ENCODE results near the gene RAN.
A peak's percentile ranks its signal among the peaks of the same experiment; 100 is the strongest.
"Not testable (repeated sequence)": the region's sequence is repeated elsewhere in the genome, so short reads cannot be mapped to it uniquely, and the experiment has no call there.

The RAN gene

GRCh38 chr12:130878193-130879185, 6.6 kb downstream of the RAN start:
- no peak for DNase-seq (ENCODE audit: low spot score)

- no peak for DNase-seq (ENCODE audit: low spot score)
Observed at GRCh38 chr12:130879212-130879686, 7.4 kb downstream of the RAN start.

DNA sequence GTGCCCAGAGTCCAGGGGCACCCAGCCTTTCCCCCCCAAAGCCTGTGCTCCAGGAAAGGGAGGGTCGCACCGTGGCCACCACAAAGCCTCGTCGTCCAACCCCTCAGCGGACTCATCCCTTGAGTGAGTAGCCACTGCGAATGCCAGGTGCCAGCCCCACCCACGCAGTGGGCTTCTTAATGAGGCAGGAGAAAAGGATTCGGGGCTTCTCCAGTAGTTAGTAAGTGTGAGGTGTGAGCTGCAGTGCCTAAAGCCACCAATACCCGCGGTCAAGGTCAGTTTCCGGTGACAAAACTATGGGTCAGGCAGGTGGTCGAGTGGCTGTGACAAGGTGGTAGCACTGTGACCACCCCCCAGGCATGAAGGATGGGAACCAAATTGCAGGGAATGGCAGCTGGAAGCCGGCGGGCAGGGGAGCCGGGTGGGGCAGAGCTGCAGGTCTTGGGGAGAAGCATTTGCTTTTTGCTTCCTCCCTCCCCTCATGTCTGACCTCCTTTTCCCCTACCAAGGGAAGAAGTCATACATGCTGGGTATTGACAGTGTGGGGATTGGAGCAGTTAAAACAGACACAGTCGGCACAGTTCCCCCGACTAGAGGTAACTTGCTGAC, 8.0 kb downstream of the RAN start:
- DNase-seq (ENCODE audit: low spot score), result peak; percentile 22

DNA sequence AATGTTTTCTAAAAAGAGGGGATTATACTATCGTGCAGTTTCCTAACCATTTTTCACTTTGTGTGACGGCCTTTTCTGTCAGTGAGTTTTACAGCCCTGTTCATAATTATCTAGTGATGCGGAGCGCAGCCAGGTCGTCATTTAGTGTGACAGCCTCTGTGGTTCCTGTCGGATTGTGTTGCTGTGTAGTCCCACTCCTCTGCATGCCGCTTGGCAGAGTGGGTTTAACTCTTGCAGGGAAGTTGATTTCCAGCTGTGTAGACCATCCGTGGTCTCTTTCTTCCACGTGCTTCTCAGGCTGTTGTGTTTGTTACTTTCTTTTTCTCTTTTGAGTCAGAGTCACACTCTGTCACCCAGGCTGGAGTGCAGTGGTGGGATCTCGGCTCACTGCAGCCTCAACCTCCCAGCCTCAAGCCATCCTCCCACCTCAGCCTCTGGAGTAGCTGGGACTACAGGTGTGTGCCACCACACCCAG, 8.6 kb downstream of the RAN start:
- DNase-seq (ENCODE audit: low spot score), result peak; percentile 17

DNA sequence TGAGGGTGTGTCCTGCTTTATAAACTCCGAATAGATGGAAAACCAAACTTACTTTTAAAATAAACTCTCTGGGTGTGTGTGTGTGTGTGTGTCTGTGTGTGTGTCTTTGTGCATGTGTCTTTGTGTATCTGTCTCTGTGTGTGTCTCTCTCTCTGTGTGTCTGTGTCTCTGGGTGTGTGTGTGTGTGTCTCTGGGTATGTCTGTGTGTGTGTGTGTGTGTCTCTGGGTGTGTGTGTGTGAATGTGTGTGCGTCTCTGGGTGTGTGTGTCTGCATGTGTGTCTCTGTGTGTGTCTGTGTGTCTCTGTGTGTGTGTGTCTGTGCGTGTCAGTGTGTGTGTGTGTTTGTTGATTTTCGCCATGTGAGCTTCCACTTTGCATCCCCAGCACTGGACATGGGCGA, 9.2 kb downstream of the RAN start:
- DNase-seq (ENCODE audit: low spot score), result no peak

- DNase-seq (ENCODE audit: low spot score), result no peak
Observed at GRCh38 chr12:130881548-130881947, 9.7 kb downstream of the RAN start.

DNA sequence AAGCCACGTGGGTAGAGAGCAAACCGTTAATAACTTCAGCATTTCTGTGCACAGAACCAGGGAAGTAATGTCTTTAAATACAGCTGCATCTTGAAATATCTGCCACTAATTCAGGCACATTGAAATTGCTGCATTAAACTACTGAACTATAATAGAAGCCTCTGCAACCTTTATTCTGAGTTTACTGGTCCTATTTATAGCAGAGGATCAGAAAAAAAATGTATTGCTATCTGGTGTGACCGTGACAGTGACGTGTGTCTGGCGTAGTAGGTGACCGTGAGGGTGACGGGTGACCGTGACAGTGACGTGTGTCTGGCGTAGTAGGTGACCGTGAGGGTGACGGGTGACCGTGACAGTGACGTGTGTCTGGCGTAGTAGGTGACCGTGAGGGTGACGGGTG, 15.3 kb downstream of the RAN start:
- DNase-seq (ENCODE audit: low spot score), result not testable (repeated sequence)

DNA sequence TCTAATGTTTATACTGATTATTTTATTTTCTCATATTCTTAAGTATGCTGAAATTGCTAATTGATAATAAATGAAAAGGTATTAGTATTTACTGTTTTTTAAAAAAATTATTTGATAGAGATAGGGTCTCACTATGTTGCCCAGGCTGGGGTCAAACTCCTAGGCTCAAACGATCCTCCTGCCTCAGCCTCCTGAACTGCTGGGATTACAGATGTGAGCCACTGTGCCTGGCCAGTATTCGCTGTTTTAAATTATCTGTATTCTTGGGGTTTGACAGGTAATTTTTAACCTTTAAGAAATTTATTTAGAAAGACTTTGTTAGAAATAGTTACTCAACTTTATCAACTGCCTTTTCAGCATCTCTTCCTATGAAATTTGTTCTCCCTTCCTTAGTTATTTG, 32.2 kb downstream of the RAN start:
- no peak for DNase-seq (ENCODE audit: low spot score)

GRCh38 chr12:130904936-130905455, 33.1 kb downstream of the RAN start:
- DNase-seq (ENCODE audit: low spot score), result not testable (repeated sequence)

DNA sequence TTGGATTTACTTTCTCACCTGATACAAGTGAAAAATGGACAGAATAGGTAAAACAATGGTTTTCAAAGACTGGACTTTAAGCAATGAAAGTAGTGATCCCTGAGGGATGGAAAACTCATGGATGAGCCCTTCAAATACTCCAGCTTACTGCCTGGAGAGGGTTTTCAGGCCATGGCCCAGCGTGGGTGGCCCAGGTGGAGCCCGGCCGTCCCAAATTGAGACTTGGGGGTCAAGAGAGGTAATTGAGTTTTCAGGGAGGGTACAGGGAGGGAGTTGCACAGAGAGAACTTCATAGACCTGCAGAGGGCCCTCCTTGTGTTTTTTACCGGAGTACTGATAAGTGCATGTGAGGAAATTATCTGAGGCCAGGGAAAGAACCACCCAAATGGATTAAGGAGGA, 37.2 kb downstream of the RAN start:
- DNase-seq (ENCODE audit: low spot score), result no peak

DNA sequence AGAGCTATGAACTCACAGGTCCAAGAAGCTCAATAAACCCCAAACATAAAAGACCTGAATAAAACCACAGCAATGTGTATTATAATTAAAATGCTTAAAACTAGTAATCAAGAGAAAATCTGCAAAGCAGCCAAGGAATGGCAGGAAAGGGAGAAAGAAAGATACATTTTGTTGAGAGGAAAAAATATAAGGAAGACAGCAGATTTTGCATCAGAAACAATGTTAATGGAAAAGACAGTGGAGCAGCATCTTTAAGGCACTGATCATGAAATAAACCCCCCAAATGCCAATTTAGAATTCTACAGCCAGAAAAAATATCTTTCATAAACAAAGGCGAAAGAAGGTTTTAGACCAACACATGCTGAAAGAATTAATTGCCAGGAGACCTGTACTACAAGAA, 39.3 kb downstream of the RAN start:
- DNase-seq (ENCODE audit: low spot score), result no peak

GRCh38 chr12:130911933-130912332, 40.1 kb downstream of the RAN start:
- no peak for DNase-seq (ENCODE audit: low spot score)

GRCh38 chr12:130916241-130916911, 44.5 kb downstream of the RAN start:
- DNase-seq (ENCODE audit: low spot score), result peak; percentile 86

DNA sequence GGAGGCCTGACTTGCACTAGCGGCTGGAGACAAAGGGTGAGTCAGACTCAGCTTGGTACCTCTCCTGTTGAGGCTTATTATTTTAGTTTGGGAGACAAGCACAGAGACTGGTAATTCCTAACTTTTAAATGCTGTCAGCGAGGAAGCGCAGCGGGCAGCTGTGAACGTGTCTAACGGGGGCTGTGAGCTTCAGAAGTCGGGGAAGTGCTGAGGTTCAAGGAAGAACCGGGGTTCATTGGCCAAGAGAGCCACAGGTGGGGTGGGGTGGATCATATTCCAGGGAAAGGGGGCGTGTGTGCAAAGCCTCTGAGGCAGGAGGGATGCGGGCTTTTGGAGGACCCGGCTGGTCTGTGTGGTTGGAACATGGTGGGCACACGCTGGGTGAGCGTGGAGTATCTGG, 45.7 kb downstream of the RAN start:
- no peak for DNase-seq (ENCODE audit: low spot score)

DNA sequence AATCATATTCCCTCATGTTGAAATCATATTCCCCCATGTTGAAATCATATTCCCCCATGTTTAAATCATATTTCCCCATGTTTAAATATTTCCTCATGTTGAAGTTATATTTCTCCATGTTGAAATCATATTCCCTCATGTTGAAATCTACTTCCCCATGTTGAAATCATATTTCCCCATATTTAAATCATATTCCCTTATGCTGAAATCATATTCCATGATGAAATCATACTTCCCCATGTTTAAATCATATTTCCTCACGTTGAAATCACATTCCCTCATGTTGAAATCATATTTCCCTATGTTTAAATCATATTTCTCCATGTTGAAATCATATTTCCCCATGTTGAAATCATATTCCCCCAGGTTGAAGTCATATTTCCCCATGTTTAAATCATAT, 47.2 kb downstream of the RAN start:
- no peak for DNase-seq (ENCODE audit: low spot score)

GRCh38 chr12:130920119-130920703, 48.3 kb downstream of the RAN start:
- peak; percentile 74 for DNase-seq (ENCODE audit: low spot score)

DNA sequence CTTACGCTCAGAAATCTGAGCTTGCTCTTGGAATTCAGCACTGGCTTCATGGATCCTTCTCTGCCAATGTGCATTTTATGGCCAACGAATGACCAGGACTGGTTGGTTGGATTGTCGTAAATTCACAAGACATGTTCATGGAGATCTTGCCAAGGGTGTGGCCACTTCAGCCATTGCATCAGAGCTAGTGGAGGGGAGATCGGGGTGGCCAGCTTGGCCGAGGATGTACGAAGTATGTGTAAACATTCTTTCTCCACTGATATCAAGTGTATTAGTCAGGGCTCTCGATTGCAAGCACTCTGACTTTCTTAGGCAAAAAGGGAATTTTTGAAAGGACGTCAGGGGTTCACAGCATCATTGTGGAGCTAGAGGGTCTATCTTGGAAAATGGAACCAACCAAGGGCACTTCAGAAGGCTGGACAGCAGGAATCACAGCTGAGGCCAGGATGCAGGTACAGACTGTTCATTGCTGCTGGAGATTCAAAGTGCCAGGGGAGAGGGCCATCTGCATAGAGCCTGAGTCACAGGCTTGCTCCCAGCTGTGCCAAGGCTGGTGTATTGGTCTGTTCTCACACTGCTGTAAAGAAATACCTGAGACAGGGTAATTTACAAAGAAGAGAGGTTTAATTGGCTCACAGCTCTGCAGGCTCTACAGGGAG, 49.0 kb downstream of the RAN start:
- peak; percentile 93 for DNase-seq (ENCODE audit: low spot score)

- no peak for DNase-seq (ENCODE audit: low spot score)
Observed at GRCh38 chr12:130922511-130922953, 50.7 kb downstream of the RAN start.

DNA sequence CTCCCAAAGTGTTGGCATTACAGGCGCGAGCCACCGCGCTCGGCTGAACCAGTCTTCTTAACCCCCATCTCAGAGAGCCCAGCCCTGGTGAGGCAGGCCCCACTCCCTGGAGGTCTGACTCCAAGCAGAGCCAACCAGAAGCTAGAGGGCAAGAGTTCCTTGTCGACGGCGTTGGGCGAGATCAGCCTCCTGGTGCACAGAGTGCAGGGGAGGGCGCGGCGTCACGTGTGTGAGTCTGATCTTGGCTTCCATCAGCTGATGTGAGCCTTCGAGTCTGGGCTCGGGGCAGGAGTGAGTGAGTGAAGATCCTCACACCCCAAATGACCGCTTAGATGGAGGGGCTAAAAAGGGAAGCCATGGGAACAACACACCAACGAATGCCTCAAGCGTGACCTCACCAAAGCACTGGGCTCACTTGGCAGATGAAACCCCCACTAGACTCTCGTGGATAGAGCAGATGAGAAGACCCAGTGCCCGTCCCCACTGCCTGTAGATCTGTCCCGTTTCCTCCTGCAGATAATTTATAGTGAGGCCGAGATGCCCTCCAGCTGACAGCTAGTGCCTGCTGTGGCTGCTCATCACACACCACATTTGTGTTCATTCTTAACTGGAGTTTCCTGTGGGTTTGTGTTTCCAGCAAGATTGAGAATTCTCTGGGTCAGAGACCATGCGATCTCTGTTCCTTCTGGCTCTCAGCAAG, 53.2 kb downstream of the RAN start:
- no peak for DNase-seq (ENCODE audit: low spot score)

DNA sequence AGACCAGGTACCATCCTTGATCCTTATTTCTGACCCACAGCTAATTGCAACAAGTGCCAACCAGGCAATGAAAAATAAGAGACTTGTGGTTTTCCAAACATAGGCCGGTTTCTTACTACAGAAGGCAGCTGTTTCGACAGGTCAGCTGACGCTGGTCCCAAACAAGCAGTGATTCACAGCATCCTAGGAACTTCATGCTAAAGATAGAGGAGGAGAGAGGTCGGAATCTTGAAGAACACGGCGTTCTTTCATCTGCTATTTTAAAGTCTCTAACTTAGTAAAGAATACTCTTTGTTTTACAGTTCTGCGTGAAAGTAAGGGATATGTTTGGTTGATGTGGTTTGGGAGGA, 53.8 kb downstream of the RAN start:
- no peak for DNase-seq (ENCODE audit: low spot score)
